Smooth muscle cell (in vitro differentiated cells): Measurements from ENCODE around the gene CTNS. TPM values are rescaled to one million over a fixed set of nuclear protein-coding genes. Genes with fewer than 3 reads are reported as not detected.

Experiments used
- DNase-seq: peaks from one replicate; lab custom pipeline; 2025; ENCODE audit not compliant: unreplicated experiment; lab: John Stamatoyannopoulos, UW
- H2AFZ ChIP-seq: fragments of 200-600 bp; sonication (generic); 2 replicates; pipeline ENCODE4 v1.6.0; 2016; ENCODE audit warnings: antibody characterized with exemption, low read depth, mild to moderate bottlenecking
- H3F3A ChIP-seq: fragments of 200-600 bp; sonication (generic); 2 replicates; pipeline ENCODE4 v1.6.0; 2017; ENCODE audit warnings: antibody characterized with exemption, low read depth
- H3K27ac ChIP-seq: fragments of 200-600 bp; sonication (generic); 2 replicates; pipeline ENCODE4 v1.5.1; 2016; ENCODE audit warnings: low read depth, mild to moderate bottlenecking
- H3K27me3 ChIP-seq: fragments of 200-600 bp; sonication (generic); 2 replicates; pipeline ENCODE4 v1.6.1; 2016; ENCODE audit warnings: low read depth, mild to moderate bottlenecking
- H3K36me3 ChIP-seq: fragments of 200-600 bp; sonication (generic); 2 replicates; pipeline ENCODE4 v1.5.1; 2016; ENCODE audit warnings: low read depth
- H3K4me1 ChIP-seq: fragments of 200-600 bp; sonication (generic); 2 replicates; pipeline ENCODE4 v1.5.1; 2016; ENCODE audit warnings: low read depth
- H3K4me2 ChIP-seq: fragments of 200-600 bp; sonication (generic); 2 replicates; pipeline ENCODE4 v1.6.0; 2016; ENCODE audit warnings: mild to moderate bottlenecking
- H3K4me3 ChIP-seq: fragments of 200-600 bp; sonication (generic); 2 replicates; pipeline ENCODE4 v1.5.1; 2016; ENCODE audit warnings: mild to moderate bottlenecking
- H3K79me2 ChIP-seq: fragments of 200-600 bp; sonication (generic); 2 replicates; pipeline ENCODE4 v1.6.0; 2016; ENCODE audit warnings: low read depth, mild to moderate bottlenecking
- H3K9ac ChIP-seq: fragments of 200-600 bp; sonication (generic); 2 replicates; pipeline ENCODE4 v1.6.0; 2016; ENCODE audit warnings: low read depth
- H3K9me3 ChIP-seq: fragments of 200-600 bp; sonication (generic); replicated peaks from 2 replicates; pipeline ENCODE4 v1.5.1; 2016; ENCODE audit warnings: low read depth
- H4K20me1 ChIP-seq: fragments of 200-600 bp; sonication (generic); 2 replicates; pipeline ENCODE4 v1.6.0; 2016; ENCODE audit warnings: low read depth
- CTCF ChIP-seq: fragments of 200-600 bp; sonication (generic); IDR thresholded peaks from 2 replicates; pipeline ENCODE4 v1.5.1; 2017; ENCODE audit warnings: borderline replicate concordance, mild to moderate bottlenecking, antibody characterized with exemption; ENCODE audit not compliant: insufficient read depth, poor library complexity, severe bottlenecking
- WGBS: methylation state at CpG from one replicate; pipeline ENCODE4 v1.1.7; 2016; ENCODE audit warnings: low lambda C conversion rate; 5-methylcytosine and 5-hydroxymethylcytosine counted together
- polyA plus RNA-seq: library from polyadenylated mRNA; unstranded; fragments of >200 nt; fragmentation: Nextera tagmentation; extraction: Ambion mirVana; gene quantifications from 2 replicates; pipeline ENCODE4 v1.2.1, GENCODE V29; 2016
- total RNA-seq: library from RNA; depleted of rRNA; stranded (reverse); fragments of >200 nt; gene quantifications from 2 replicates; pipeline ENCODE4 v1.2.3, GENCODE V29; 2014

CTNS gene
- total and polyA plus RNA-seq, 2 experiments from 2014 or later, result 13.7 to 24.9 TPM

GRCh38 chr17:3602499-3602898, 34.1 kb upstream of the CTNS start:
- WGBS, result 73% methylated on average over 16 of the region's 16 CpGs

GRCh38 chr17:3603119-3603869, 33.3 kb upstream of the CTNS start:
- Histone ChIP-seq H3K4me1 (no peaks in the 10 kb centered on the region), H3K79me2 (no peaks in the 10 kb centered on the region), H3K4me2 (no peak overlapping the region), H3K27ac (no peak overlapping the region), H2AFZ (no peak overlapping the region), H3K27me3 (no peaks in the 10 kb centered on the region), H4K20me1 (no peaks in the 10 kb centered on the region), H3K4me3 (no peak overlapping the region), H3K9me3 (no peaks in the 10 kb centered on the region), H3K9ac (no peak overlapping the region), H3F3A (no peaks in the 10 kb centered on the region), H3K36me3 (no peaks in the 10 kb centered on the region)
- TF ChIP-seq CTCF, result no peak
- WGBS, result 87% methylated on average over 17 of the region's 17 CpGs
- no peak for DNase-seq

More at GRCh38 chr17:3602499-3602898, 34.1 kb upstream of the CTNS start:
- Histone ChIP-seq H3K27me3 (no peaks in the 10 kb centered on the region), H3K4me3 (no peak overlapping the region), H3F3A (no peaks in the 10 kb centered on the region), H3K9me3 (no peaks in the 10 kb centered on the region), H3K9ac (no peak overlapping the region), H2AFZ (no peak overlapping the region), H3K4me1 (no peaks in the 10 kb centered on the region), H3K36me3 (no peaks in the 10 kb centered on the region), H3K79me2 (no peaks in the 10 kb centered on the region), H3K27ac (no peak overlapping the region), H3K4me2 (no peak overlapping the region), H4K20me1 (no peaks in the 10 kb centered on the region)
- TF ChIP-seq CTCF, result peak; percentile 41
- no peak for DNase-seq

DNA sequence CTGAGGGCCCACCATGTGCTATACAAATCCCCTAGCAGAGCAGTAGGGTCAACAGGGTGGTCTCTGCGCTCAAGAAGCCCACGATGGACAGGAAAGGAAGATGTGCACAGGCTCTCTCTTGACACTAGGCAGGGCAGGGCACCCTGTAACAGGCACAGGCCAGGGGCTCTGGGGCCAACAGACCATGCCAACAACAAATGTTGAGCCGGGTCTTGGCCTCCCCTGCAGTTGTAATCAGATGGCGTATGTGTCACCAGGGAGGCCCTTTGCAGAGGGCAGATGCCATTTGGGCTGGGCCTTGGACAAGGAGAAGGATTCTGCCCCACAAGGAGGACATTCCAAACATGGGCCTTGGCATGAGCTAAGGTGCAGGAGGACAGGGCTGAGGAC, 32.7 kb upstream of the CTNS start:
- H4K20me1 ChIP-seq, result no peaks in the 10 kb centered on the region
- DNase-seq, result no peak
- 97% methylated on average over 4 of the region's 4 CpGs for WGBS
- no peaks in the 10 kb centered on the region for H3K79me2 ChIP-seq
- H3K4me2 ChIP-seq, result no peak overlapping the region
- H3K4me3 ChIP-seq, result no peak overlapping the region
- H3K4me1 ChIP-seq, result no peaks in the 10 kb centered on the region
- H3K27ac ChIP-seq, result no peak overlapping the region
- TF ChIP-seq CTCF, result no peak
- H3K9ac ChIP-seq, result no peak overlapping the region
- H2AFZ ChIP-seq, result no peak overlapping the region
- H3K36me3 ChIP-seq, result no peaks in the 10 kb centered on the region
- H3K9me3 ChIP-seq, result no peaks in the 10 kb centered on the region
- H3F3A ChIP-seq, result no peaks in the 10 kb centered on the region
- no peaks in the 10 kb centered on the region for H3K27me3 ChIP-seq

- Histone ChIP-seq H3F3A (no peaks in the 10 kb centered on the region), H3K4me1 (no peaks in the 10 kb centered on the region), H3K4me2 (no peak overlapping the region), H4K20me1 (no peaks in the 10 kb centered on the region), H3K27me3 (no peaks in the 10 kb centered on the region), H3K79me2 (no peaks in the 10 kb centered on the region), H2AFZ (no peak overlapping the region), H3K4me3 (no peak overlapping the region), H3K9ac (no peak overlapping the region), H3K9me3 (no peaks in the 10 kb centered on the region), H3K27ac (no peak overlapping the region), H3K36me3 (no peaks in the 10 kb centered on the region)
- DNase-seq, result no peak
- no peak for TF ChIP-seq CTCF
- WGBS, result 94% methylated on average over 10 of the region's 10 CpGs
These were observed 26.9 kb upstream of the CTNS start for GRCh38 chr17:3609689-3610088.
